Activated T-helper 2 cell treated with anti-CD3 and anti-CD28 coated beads, Interferon-gamma antibody, Interleukin-2, Interleukin-4, amounts not matched to agents 10 μg/mL and 5 μg/mL and 100 μg/mL, durations not matched to agents 14 hours and 24 hours and 36 hours (primary cell): ENCODE measurements around the gene SLC44A1. TPM values are rescaled to one million over a fixed set of nuclear protein-coding genes. Genes with fewer than 3 reads are reported as not detected.
A peak's percentile ranks its signal among the peaks of the same experiment; 100 is the strongest.

Source experiments
- DNase-seq: peaks from one replicate; pipeline ENCODE4 v3.0.0; 2021; ENCODE audit warnings: low spot score
- H3K27ac Mint-ChIP-seq: one replicate; pipeline ENCODE4 v1.8.0; 2021; ENCODE audit warnings: mixed read lengths
- H3K27me3 Mint-ChIP-seq: one replicate; pipeline ENCODE4 v1.8.0; 2021; ENCODE audit warnings: low read depth, mixed read lengths
- H3K36me3 Mint-ChIP-seq: one replicate; pipeline ENCODE4 v1.8.0; 2021; ENCODE audit warnings: low read depth, mixed read lengths
- H3K4me1 Mint-ChIP-seq: one replicate; pipeline ENCODE4 v1.8.0; 2021; ENCODE audit warnings: low read depth, mixed read lengths
- H3K4me3 Mint-ChIP-seq: one replicate; pipeline ENCODE4 v1.8.0; 2021; ENCODE audit warnings: low read depth, mild to moderate bottlenecking, moderate library complexity, mixed read lengths
- H3K9me3 Mint-ChIP-seq: one replicate; pipeline ENCODE4 v1.8.0; 2021; ENCODE audit warnings: mixed read lengths
- intact Hi-C: fragments of 100-400 bp; cut with micrococcal nuclease; formaldehyde crosslinking; loops from one replicate; pipeline ENCODE4 v1.15.1; 2023
- total RNA-seq: library from RNA; stranded (reverse); gene quantifications from 2 replicates; pipeline ENCODE4 v1.2.3, GENCODE V29; 2022

SLC44A1 gene
- total RNA-seq, 1 donor from 2014 or later = 2.0 TPM

GRCh38 chr9:105338308-105338707 lies 93.9 kb downstream of the SLC44A1 start:
- peaks cover 14% of the 10 kb centered on the region for H3K27me3 Mint-ChIP-seq

GRCh38 chr9:105339849-105340248 lies 95.4 kb downstream of the SLC44A1 start:
- intact Hi-C loops = no loop called here
- Mint-ChIP-seq H3K4me1 (peaks cover 19% of the 10 kb centered on the region), H3K9me3 (no peaks in the 10 kb centered on the region), H3K36me3 (no peaks in the 10 kb centered on the region), H3K27me3 (peaks cover 25% of the 10 kb centered on the region), H3K27ac (no peak overlapping the region), H3K4me3 (no peak overlapping the region)
- no peak for DNase-seq

More at GRCh38 chr9:105338308-105338707, 93.9 kb downstream of the SLC44A1 start:
- no peaks in the 10 kb centered on the region for H3K9me3 Mint-ChIP-seq
- intact Hi-C loops = no loop called here
- H3K4me3 Mint-ChIP-seq = no peak overlapping the region
- H3K36me3 Mint-ChIP-seq = no peaks in the 10 kb centered on the region
- H3K27ac Mint-ChIP-seq = no peak overlapping the region
- DNase-seq = no peak
- H3K4me1 Mint-ChIP-seq = peaks cover 19% of the 10 kb centered on the region

- no peak for DNase-seq
- no peak overlapping the region for H3K4me3 Mint-ChIP-seq
- no peaks in the 10 kb centered on the region for H3K9me3 Mint-ChIP-seq
- intact Hi-C loops = no loop called here
- H3K27ac Mint-ChIP-seq = no peak overlapping the region
- H3K36me3 Mint-ChIP-seq = no peaks in the 10 kb centered on the region
- H3K27me3 Mint-ChIP-seq = peaks cover 33% of the 10 kb centered on the region
- H3K4me1 Mint-ChIP-seq = peaks cover 19% of the 10 kb centered on the region
Measured at GRCh38 chr9:105341434-105342146, 97.1 kb downstream of the SLC44A1 start.

- intact Hi-C loops = no loop called here
- H3K36me3 Mint-ChIP-seq = no peaks in the 10 kb centered on the region
- no peak overlapping the region for H3K4me3 Mint-ChIP-seq
- H3K4me1 Mint-ChIP-seq = peaks cover 19% of the 10 kb centered on the region
- H3K27me3 Mint-ChIP-seq = peaks cover 36% of the 10 kb centered on the region
- no peak overlapping the region for H3K27ac Mint-ChIP-seq
- DNase-seq = no peak
- H3K9me3 Mint-ChIP-seq = no peaks in the 10 kb centered on the region
Measured at GRCh38 chr9:105342147-105342505, 97.7 kb downstream of the SLC44A1 start.

- no peaks in the 10 kb centered on the region for H3K9me3 Mint-ChIP-seq
- H3K27me3 Mint-ChIP-seq = peaks cover 37% of the 10 kb centered on the region
- peaks cover 19% of the 10 kb centered on the region for H3K4me1 Mint-ChIP-seq
- intact Hi-C loops = no loop called here
- DNase-seq = no peak
- H3K36me3 Mint-ChIP-seq = no peaks in the 10 kb centered on the region
- H3K4me3 Mint-ChIP-seq = no peak overlapping the region
- H3K27ac Mint-ChIP-seq = no peak overlapping the region
Measured at GRCh38 chr9:105344283-105344682, 99.8 kb downstream of the SLC44A1 start.

GRCh38 chr9:105345626-105346025 lies 101.2 kb downstream of the SLC44A1 start:
- Mint-ChIP-seq H3K9me3 (no peaks in the 10 kb centered on the region), H3K36me3 (no peaks in the 10 kb centered on the region), H3K27ac (no peak overlapping the region), H3K27me3 (peaks cover 36% of the 10 kb centered on the region), H3K4me1 (peaks cover 12% of the 10 kb centered on the region), H3K4me3 (no peak overlapping the region)
- DNase-seq = no peak
- intact Hi-C loops = no loop called here

GRCh38 chr9:105346273-105346672 lies 101.8 kb downstream of the SLC44A1 start:
- no peak overlapping the region for H3K27ac Mint-ChIP-seq
- peaks cover 12% of the 10 kb centered on the region for H3K4me1 Mint-ChIP-seq
- peaks cover 42% of the 10 kb centered on the region for H3K27me3 Mint-ChIP-seq
- no peak for DNase-seq
- H3K9me3 Mint-ChIP-seq = no peaks in the 10 kb centered on the region
- intact Hi-C loops = no loop called here
- H3K4me3 Mint-ChIP-seq = no peak overlapping the region
- H3K36me3 Mint-ChIP-seq = no peaks in the 10 kb centered on the region

GRCh38 chr9:105354448-105354847 lies 110.0 kb downstream of the SLC44A1 start:
- Mint-ChIP-seq H3K4me3 (no peak overlapping the region), H3K4me1 (peaks cover 7% of the 10 kb centered on the region), H3K27me3 (peaks cover 35% of the 10 kb centered on the region), H3K36me3 (no peaks in the 10 kb centered on the region), H3K27ac (no peak overlapping the region), H3K9me3 (no peaks in the 10 kb centered on the region)
- no peak for DNase-seq
- intact Hi-C loops = no loop called here

- Mint-ChIP-seq H3K4me3 (no peak overlapping the region), H3K9me3 (no peaks in the 10 kb centered on the region), H3K27me3 (peaks cover 38% of the 10 kb centered on the region), H3K27ac (no peak overlapping the region), H3K4me1 (peaks cover 19% of the 10 kb centered on the region), H3K36me3 (no peaks in the 10 kb centered on the region)
- intact Hi-C loops = no loop called here
- DNase-seq = peak; percentile 25
Measured at GRCh38 chr9:105355781-105356180, 111.3 kb downstream of the SLC44A1 start.

GRCh38 chr9:105357937-105358336 lies 113.5 kb downstream of the SLC44A1 start:
- peaks cover 25% of the 10 kb centered on the region for H3K4me1 Mint-ChIP-seq
- no peaks in the 10 kb centered on the region for H3K36me3 Mint-ChIP-seq
- no peak overlapping the region for H3K27ac Mint-ChIP-seq
- intact Hi-C loops = no loop called here
- no peak for DNase-seq
- H3K27me3 Mint-ChIP-seq = peaks cover 36% of the 10 kb centered on the region
- no peaks in the 10 kb centered on the region for H3K9me3 Mint-ChIP-seq
- H3K4me3 Mint-ChIP-seq = no peak overlapping the region

- Mint-ChIP-seq H3K9me3 (no peaks in the 10 kb centered on the region), H3K27ac (no peak overlapping the region), H3K27me3 (peaks cover 35% of the 10 kb centered on the region), H3K36me3 (no peaks in the 10 kb centered on the region), H3K4me3 (no peak overlapping the region), H3K4me1 (peaks cover 25% of the 10 kb centered on the region)
- intact Hi-C loops = loop anchor here (1.0 kb wide), 5 partner anchors 25 to 369 kb away; partner anchors contain the start of gene SLC44A1
- DNase-seq = peak; percentile 18
Measured at GRCh38 chr9:105359892-105360291, 115.4 kb downstream of the SLC44A1 start.

GRCh38 chr9:105360344-105360743 lies 115.9 kb downstream of the SLC44A1 start:
- Mint-ChIP-seq H3K9me3 (no peaks in the 10 kb centered on the region), H3K27me3 (peaks cover 37% of the 10 kb centered on the region), H3K27ac (no peak overlapping the region), H3K4me3 (no peak overlapping the region), H3K36me3 (no peaks in the 10 kb centered on the region), H3K4me1 (peaks cover 25% of the 10 kb centered on the region)
- no peak for DNase-seq
- intact Hi-C loops = loop anchor here (1.0 kb wide), 5 partner anchors 25 to 369 kb away; partner anchors contain the start of gene SLC44A1

GRCh38 chr9:105361873-105362272 lies 117.4 kb downstream of the SLC44A1 start:
- no peaks in the 10 kb centered on the region for H3K9me3 Mint-ChIP-seq
- intact Hi-C loops = no loop called here
- no peak overlapping the region for H3K4me3 Mint-ChIP-seq
- DNase-seq = no peak
- H3K27me3 Mint-ChIP-seq = peaks cover 44% of the 10 kb centered on the region
- no peak overlapping the region for H3K27ac Mint-ChIP-seq
- H3K4me1 Mint-ChIP-seq = peaks cover 22% of the 10 kb centered on the region
- no peaks in the 10 kb centered on the region for H3K36me3 Mint-ChIP-seq
